Nephron progenitor cell (in vitro differentiated cells): ENCODE results near the gene ZCCHC2.

Experiments
- DNase-seq: peaks from one replicate; pipeline ENCODE4 v3.0.0; 2021
- H3K27ac Mint-ChIP-seq: 2 replicates; pipeline ENCODE4 v1.8.0; 2021; ENCODE audit warnings: mild to moderate bottlenecking, moderate library complexity, mixed read lengths
- H3K27me3 Mint-ChIP-seq: 2 replicates; pipeline ENCODE4 v1.8.0; 2021; ENCODE audit warnings: mild to moderate bottlenecking, low read depth, mixed read lengths; ENCODE audit not compliant: poor library complexity
- H3K36me3 Mint-ChIP-seq: 2 replicates; pipeline ENCODE4 v1.8.0; 2021; ENCODE audit warnings: low read depth, mixed read lengths
- H3K4me1 Mint-ChIP-seq: 2 replicates; pipeline ENCODE4 v1.8.0; 2021; ENCODE audit warnings: mixed read lengths
- H3K4me3 Mint-ChIP-seq: 2 replicates; pipeline ENCODE4 v1.8.0; 2021; ENCODE audit warnings: mild to moderate bottlenecking, moderate library complexity, mixed read lengths
- H3K9me3 Mint-ChIP-seq: 2 replicates; pipeline ENCODE4 v1.8.0; 2021; ENCODE audit warnings: mild to moderate bottlenecking, moderate library complexity, mixed read lengths
- TF ChIP-seq, protein P1 (sequence below): fragments of 200-600 bp; sonication (generic); IDR thresholded peaks from 2 replicates; pipeline ENCODE4 v1.5.0; 2021; ENCODE audit warnings: antibody characterized with exemption

Gene ZCCHC2

DNA sequence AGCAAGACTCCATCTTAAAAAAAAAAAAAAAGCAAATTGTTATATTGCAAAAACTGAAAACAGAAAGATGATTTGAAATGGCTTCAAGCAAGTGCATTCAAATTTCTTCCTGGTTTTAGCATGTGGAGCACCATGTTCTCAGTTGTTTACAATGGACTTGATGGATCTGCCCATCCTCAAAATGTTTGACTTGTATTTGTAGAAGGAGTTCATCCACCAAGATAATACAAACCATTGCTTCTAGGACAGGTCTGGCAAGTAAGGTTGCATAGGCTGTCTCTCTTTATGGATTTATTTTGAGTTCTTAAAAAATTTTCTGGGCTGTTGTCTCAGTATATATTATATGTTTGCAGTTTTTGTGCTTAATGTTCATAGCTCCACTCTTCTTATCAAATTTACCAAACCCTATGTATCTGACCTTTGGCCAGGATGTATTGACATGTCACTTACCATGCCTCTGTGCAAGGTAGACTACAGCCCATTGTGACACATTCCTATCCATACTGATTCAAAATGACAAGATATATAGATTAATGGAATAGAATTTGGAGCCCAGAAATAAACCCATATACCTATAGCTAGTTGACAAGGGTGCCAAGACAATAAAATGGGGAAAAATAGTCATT lies 21.7 kb upstream of the ZCCHC2 start:
- no peak for DNase-seq
- H3K36me3 Mint-ChIP-seq, result peaks cover 5% of the 10 kb centered on the region

DNA sequence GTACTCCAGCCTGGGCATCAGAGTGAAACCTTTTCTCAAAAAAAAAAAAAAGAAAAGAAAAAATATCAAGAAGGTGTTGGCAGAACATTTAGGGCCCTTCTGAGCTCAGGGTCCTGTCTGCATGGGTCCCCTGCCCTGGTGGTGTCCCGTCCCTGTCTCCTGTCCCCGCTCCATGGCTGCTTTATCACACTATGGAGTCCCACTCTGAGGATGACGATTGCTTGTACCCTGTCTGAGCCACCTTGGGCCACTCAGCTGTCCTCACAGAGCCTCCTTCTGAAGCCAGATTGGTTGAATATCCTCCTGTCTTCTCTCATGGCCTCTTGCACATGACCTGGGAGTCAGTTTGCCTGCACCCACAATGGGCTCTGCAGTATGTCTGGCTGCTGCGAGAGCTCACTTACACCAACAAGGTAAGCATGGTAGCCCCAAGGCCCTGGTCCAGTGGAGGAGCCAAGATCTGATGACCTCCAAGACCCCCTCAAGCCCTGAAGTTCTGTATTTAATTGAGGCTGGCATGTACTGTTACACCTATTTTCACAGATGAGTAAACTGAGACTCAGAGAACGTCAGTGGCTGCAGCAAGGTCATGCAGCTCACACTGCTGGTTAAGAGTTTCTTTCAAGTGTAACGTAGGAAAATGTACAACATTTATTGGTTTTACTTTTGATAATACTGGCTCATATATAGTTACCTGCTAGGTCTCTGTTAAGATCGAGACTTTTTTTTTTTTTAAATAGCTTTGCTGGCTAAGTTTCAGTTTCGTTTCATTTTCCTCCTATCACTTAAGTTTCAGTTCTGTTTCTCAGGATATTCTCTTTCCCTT lies 16.9 kb upstream of the ZCCHC2 start:
- H3K27me3 Mint-ChIP-seq, result peaks cover 5% of the 10 kb centered on the region
- H3K4me3 Mint-ChIP-seq, result no peak overlapping the region
- H3K36me3 Mint-ChIP-seq, result peaks cover 8% of the 10 kb centered on the region
- TF ChIP-seq, protein P1, sequence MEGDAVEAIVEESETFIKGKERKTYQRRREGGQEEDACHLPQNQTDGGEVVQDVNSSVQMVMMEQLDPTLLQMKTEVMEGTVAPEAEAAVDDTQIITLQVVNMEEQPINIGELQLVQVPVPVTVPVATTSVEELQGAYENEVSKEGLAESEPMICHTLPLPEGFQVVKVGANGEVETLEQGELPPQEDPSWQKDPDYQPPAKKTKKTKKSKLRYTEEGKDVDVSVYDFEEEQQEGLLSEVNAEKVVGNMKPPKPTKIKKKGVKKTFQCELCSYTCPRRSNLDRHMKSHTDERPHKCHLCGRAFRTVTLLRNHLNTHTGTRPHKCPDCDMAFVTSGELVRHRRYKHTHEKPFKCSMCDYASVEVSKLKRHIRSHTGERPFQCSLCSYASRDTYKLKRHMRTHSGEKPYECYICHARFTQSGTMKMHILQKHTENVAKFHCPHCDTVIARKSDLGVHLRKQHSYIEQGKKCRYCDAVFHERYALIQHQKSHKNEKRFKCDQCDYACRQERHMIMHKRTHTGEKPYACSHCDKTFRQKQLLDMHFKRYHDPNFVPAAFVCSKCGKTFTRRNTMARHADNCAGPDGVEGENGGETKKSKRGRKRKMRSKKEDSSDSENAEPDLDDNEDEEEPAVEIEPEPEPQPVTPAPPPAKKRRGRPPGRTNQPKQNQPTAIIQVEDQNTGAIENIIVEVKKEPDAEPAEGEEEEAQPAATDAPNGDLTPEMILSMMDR, result no peak
- H3K27ac Mint-ChIP-seq, result no peak overlapping the region
- H3K9me3 Mint-ChIP-seq, result peaks cover 19% of the 10 kb centered on the region
- no peak for DNase-seq
- no peaks in the 10 kb centered on the region for H3K4me1 Mint-ChIP-seq

More for the DNA sequence above, 21.7 kb upstream of the ZCCHC2 start:
- Mint-ChIP-seq H3K4me3 (no peak overlapping the region), H3K4me1 (peaks cover 11% of the 10 kb centered on the region), H3K9me3 (peaks cover 16% of the 10 kb centered on the region), H3K27ac (no peak overlapping the region), H3K27me3 (peaks cover 2% of the 10 kb centered on the region)
- TF ChIP-seq, protein P1, result no peak

DNA sequence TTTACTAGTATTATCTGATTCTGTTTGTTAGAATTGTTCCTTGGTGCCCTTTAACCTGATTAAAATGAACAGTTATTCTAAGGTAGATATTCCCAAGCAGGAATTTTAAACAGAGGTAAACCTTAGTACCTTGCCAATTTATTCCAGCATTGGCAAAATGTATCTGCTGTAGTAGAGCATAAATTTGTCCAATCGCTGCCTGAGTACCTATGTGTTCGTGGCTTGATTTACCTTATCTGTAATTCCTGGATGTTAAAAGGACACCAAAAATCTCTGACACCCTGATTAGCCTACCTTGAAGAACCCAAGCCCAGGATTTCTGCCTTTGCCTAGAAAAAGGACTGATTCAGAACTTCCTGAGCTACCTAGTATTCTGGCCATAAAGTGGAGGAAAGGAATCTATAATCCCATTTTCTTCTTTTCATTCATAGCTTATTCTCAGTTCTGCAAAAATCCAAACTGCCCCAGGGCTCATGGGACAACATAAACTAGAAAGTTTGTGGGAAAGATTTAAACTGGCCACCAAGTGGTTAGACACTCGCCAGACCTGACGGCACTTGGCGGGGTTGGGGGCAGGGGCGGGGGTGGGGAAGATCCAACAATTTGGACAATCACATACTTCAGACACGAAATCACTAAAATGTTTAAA lies 16.2 kb upstream of the ZCCHC2 start:
- no peak overlapping the region for H3K4me3 Mint-ChIP-seq
- no peaks in the 10 kb centered on the region for H3K4me1 Mint-ChIP-seq
- DNase-seq, result no peak
- peaks cover 11% of the 10 kb centered on the region for H3K36me3 Mint-ChIP-seq
- peaks cover 5% of the 10 kb centered on the region for H3K27me3 Mint-ChIP-seq
- TF ChIP-seq, protein P1, result no peak
- peaks cover 23% of the 10 kb centered on the region for H3K9me3 Mint-ChIP-seq
- H3K27ac Mint-ChIP-seq, result no peak overlapping the region

DNA sequence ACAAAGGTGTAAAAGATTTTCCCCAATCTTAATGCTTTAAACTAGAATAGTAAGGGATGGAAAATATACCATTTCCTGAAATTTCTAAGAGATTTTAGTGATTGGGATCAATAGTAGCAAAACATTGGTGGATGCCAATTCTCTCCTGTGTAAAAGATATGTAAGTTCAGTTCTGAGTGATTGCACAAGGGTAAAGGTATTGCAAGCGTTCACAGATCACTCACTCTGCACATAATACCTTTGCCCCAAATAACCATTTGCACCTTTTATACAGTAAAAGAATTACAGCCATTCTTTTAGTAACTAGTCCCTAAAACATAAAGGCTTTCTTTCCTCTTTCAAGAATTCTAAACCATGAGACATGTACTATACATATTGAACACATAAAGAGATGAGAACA lies 13.0 kb upstream of the ZCCHC2 start:
- no peak for DNase-seq
- Mint-ChIP-seq H3K9me3 (peaks cover 40% of the 10 kb centered on the region), H3K27me3 (peaks cover 3% of the 10 kb centered on the region), H3K4me3 (no peak overlapping the region), H3K4me1 (no peaks in the 10 kb centered on the region), H3K36me3 (peaks cover 27% of the 10 kb centered on the region), H3K27ac (no peak overlapping the region)
- TF ChIP-seq, protein P1, result no peak

DNA sequence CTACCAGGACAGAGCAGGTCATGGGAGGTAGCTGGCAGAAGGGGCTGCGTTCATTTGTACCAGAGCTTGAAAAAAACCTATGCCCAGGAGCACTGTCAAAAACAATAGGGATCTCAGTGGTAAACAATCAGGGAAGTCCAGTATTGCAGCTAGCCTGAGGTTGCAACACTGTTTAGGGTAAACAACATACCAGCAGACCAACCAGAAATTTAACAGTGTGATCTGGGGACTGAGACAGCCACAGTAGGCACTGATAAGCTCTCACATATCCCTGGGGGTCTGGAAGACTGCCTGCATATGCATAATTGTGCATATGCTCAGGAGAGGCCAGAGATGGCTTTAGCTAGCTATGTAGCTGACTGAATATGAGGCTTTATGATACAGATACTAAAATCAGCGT lies 12.0 kb upstream of the ZCCHC2 start:
- Mint-ChIP-seq H3K36me3 (peaks cover 27% of the 10 kb centered on the region), H3K4me1 (no peaks in the 10 kb centered on the region), H3K4me3 (no peak overlapping the region), H3K27me3 (peaks cover 3% of the 10 kb centered on the region), H3K27ac (no peak overlapping the region), H3K9me3 (peaks cover 42% of the 10 kb centered on the region)
- TF ChIP-seq, protein P1, result no peak
- DNase-seq, result no peak
